ENCODE measurements around the gene LENG8. TPM values are rescaled to one million over a fixed set of nuclear protein-coding genes. Genes with fewer than 3 reads are reported as not detected.

LENG8 gene
- total RNA-seq, 4 donors from 2014 or later = 57.9 to 195 (median 64.1) TPM

GRCh38 chr19:54415901-54416673 lies 32.9 kb upstream of the LENG8 start:
- intact Hi-C loops (cut with DNase I; ENCODE audit: low total_unique reads) = no loop called here
- TF ChIP-seq CTCF (IDR thresholded peaks at IDR 0.05) (no peak), POLR2A (IDR thresholded peaks at IDR 0.05) (no peak)
- 5 to 6% methylated on average over 28 of the region's 28 CpGs for WGBS, 2 donors
- no peak for DNase-seq (ENCODE audit: low spot score in 2 of 2)
- no peak overlapping the region for H3K4me3 ChIP-seq (ENCODE audit: low read depth, poor library complexity, severe bottlenecking)

GRCh38 chr19:54416695-54417491 lies 32.1 kb upstream of the LENG8 start:
- H3K4me3 ChIP-seq (ENCODE audit: low read depth, poor library complexity, severe bottlenecking) = no peak overlapping the region
- WGBS, 2 donors = 37 to 68% methylated on average over 10 to 27 of the region's 44 CpGs
- no peak for DNase-seq (ENCODE audit: low spot score in 2 of 2)
- intact Hi-C loops (cut with DNase I; ENCODE audit: low total_unique reads) = no loop called here
- TF ChIP-seq POLR2A (IDR thresholded peaks at IDR 0.05) = no peak
- TF ChIP-seq CTCF (IDR thresholded peaks at IDR 0.05) = no peak

GRCh38 chr19:54418030-54418929 lies 30.7 kb upstream of the LENG8 start:
- H3K4me3 ChIP-seq (ENCODE audit: low read depth, poor library complexity, severe bottlenecking) = no peak overlapping the region
- no peak for DNase-seq (ENCODE audit: low spot score in 2 of 2)
- intact Hi-C loops (cut with DNase I; ENCODE audit: low total_unique reads) = no loop called here
- 13 to 17% methylated on average over 23 to 25 of the region's 25 CpGs for WGBS, 2 donors
- TF ChIP-seq CTCF (IDR thresholded peaks at IDR 0.05) = no peak
- TF ChIP-seq POLR2A (IDR thresholded peaks at IDR 0.05) = no peak

GRCh38 chr19:54418930-54419800 lies 29.8 kb upstream of the LENG8 start:
- DNase-seq (ENCODE audit: low spot score in 2 of 2) = no peak
- no peak overlapping the region for H3K4me3 ChIP-seq (ENCODE audit: low read depth, poor library complexity, severe bottlenecking)
- intact Hi-C loops (cut with DNase I; ENCODE audit: low total_unique reads) = no loop called here
- TF ChIP-seq POLR2A (IDR thresholded peaks at IDR 0.05) (no peak), CTCF (IDR thresholded peaks at IDR 0.05) (no peak)
- WGBS, 2 donors = 78 to 83% methylated on average over 20 to 26 of the region's 26 CpGs

GRCh38 chr19:54420068-54420382 lies 29.0 kb upstream of the LENG8 start:
- 34 to 43% methylated on average over 10 of the region's 10 CpGs for WGBS, 2 donors
- no peak overlapping the region for H3K4me3 ChIP-seq (ENCODE audit: low read depth, poor library complexity, severe bottlenecking)
- intact Hi-C loops (cut with DNase I; ENCODE audit: low total_unique reads) = no loop called here
- no peak for DNase-seq (ENCODE audit: low spot score in 2 of 2)
- TF ChIP-seq CTCF (IDR thresholded peaks at IDR 0.05) = no peak
- TF ChIP-seq POLR2A (IDR thresholded peaks at IDR 0.05) = no peak

Data from lower leg skin (tissue), 4 donors.